Small intestine (tissue), 7 donors: ENCODE measurements around the gene RCAN1. TPM values are rescaled to one million over a fixed set of nuclear protein-coding genes. Genes with fewer than 3 reads are reported as not detected.

Source experiments
- DNase-seq, 2 donors: peaks; one replicate each; pipeline versions ENCODE4 v3.0.0 to v3.0.0-alpha.2; 2013
- FAIRE-seq: peaks from 2 replicates; lab custom pipeline; 2012; peaks lifted over from hg19 to GRCh38; lab: Jason Lieb, UNC
- H3K27ac ChIP-seq, 3 donors: one replicate each; pipeline ENCODE4 v1.5.1; 2013; ENCODE audit warnings: low read length in 2 of 3, mild to moderate bottlenecking in 2 of 3, control low read depth in 1 of 3, inconsistent platforms in 1 of 3, low read depth in 1 of 3, moderate library complexity in 1 of 3
- H3K27me3 ChIP-seq, 3 donors: one replicate each; pipeline ENCODE4 v1.6.1; 2013; ENCODE audit warnings: low read length in 3 of 3, inconsistent platforms in 1 of 3; ENCODE audit not compliant: control insufficient read depth in 3 of 3, insufficient read depth in 3 of 3
- H3K36me3 ChIP-seq, 3 donors: one replicate each; pipeline ENCODE4 v1.6.1; 2013; ENCODE audit warnings: low read length in 3 of 3, inconsistent platforms in 1 of 3, low read depth in 1 of 3, mild to moderate bottlenecking in 1 of 3, moderate library complexity in 1 of 3; ENCODE audit not compliant: control insufficient read depth in 3 of 3, insufficient read depth in 2 of 3
- H3K4me1 ChIP-seq, 3 donors: one replicate each; pipeline ENCODE4 v1.6.1; 2013; ENCODE audit warnings: low read length in 2 of 3, inconsistent platforms in 1 of 3, low read depth in 1 of 3, mild to moderate bottlenecking in 1 of 3, moderate library complexity in 1 of 3; ENCODE audit not compliant: control insufficient read depth in 3 of 3, insufficient read depth in 2 of 3
- H3K4me3 ChIP-seq, 3 donors: one replicate each; pipeline ENCODE4 v1.5.1; 2013; ENCODE audit warnings: low read length in 3 of 3, control low read depth in 1 of 3, inconsistent platforms in 1 of 3, low read depth in 1 of 3, mild to moderate bottlenecking in 1 of 3, moderate library complexity in 1 of 3
- H3K9me3 ChIP-seq, 2 donors: one replicate each; pipeline ENCODE4 v1.6.1; 2013; ENCODE audit warnings: low read depth in 1 of 2, low read length in 1 of 2; ENCODE audit not compliant: control insufficient read depth in 2 of 2, insufficient read depth in 1 of 2
- WGBS, 3 donors: extraction: QIAGEN DNeasy Blood & Tissue Kit; methylation state at CpG; one replicate each; pipeline ENCODE4 v1.1.7; 2013; 5-methylcytosine and 5-hydroxymethylcytosine counted together
- polyA plus RNA-seq, 4 donors: library from polyadenylated mRNA; stranded (reverse) in 3 of 4; unstranded in 1 of 4; fragments of 200-250 nt in 3 of 4; fragments of 120-200 nt in 1 of 4; gene quantifications; one replicate each; pipeline versions ENCODE4 v1.2.1 to v1.2.3, GENCODE V29; 2013
- donor health status: healthy with polysubstance abuse.
- donor health status: control.
- donor health status: control.
- donor health status: Bipolar disorder and iron deficiency.
- donor health status: healthy.

Gene RCAN1
- polyA plus RNA-seq, 4 donors, result 23.6 to 46.8 (median 35.3) TPM

GRCh38 chr21:34632498-34632897 is 17.6 kb upstream of the RCAN1 start:
- H3K9me3 ChIP-seq, result no peaks in the 10 kb centered on the region
- no peak for FAIRE-seq
- WGBS, 3 donors, result 73 to 84% (median 79%) methylated on average over 4 of the region's 4 CpGs

GRCh38 chr21:34630536-34631143 is 15.7 kb upstream of the RCAN1 start:
- Histone ChIP-seq H3K27ac (no peak overlapping the region), H3K4me3 (no peak overlapping the region), H3K36me3 (no peaks in the 10 kb centered on the region), H3K27me3 (peaks cover 0 to 3% (median 0%) of the 10 kb centered on the region in 3 donors), H3K4me1 (no peaks in the 10 kb centered on the region), H3K9me3 (no peaks in the 10 kb centered on the region)
- 7 to 15% (median 10%) methylated on average over 6 of the region's 6 CpGs for WGBS, 3 donors
- peak; percentile 65 to 71 for DNase-seq
- peak; percentile 5 for FAIRE-seq

More at GRCh38 chr21:34632498-34632897, 17.6 kb upstream of the RCAN1 start:
- DNase-seq, result no peak
- Histone ChIP-seq H3K27me3 (peaks cover 0 to 3% (median 0%) of the 10 kb centered on the region in 3 donors), H3K4me3 (no peak overlapping the region), H3K36me3 (no peaks in the 10 kb centered on the region), H3K4me1 (no peaks in the 10 kb centered on the region), H3K27ac (no peak overlapping the region)

GRCh38 chr21:34626131-34626530 is 11.2 kb upstream of the RCAN1 start:
- Histone ChIP-seq H3K36me3 (no peaks in the 10 kb centered on the region), H3K27ac (no peak overlapping the region), H3K27me3 (no peaks in the 10 kb centered on the region), H3K9me3 (no peaks in the 10 kb centered on the region), H3K4me3 (no peak overlapping the region), H3K4me1 (peaks cover 0 to 5% (median 0%) of the 10 kb centered on the region in 3 donors)
- WGBS, 3 donors, result 87 to 94% (median 89%) methylated on average over 8 of the region's 8 CpGs
- DNase-seq (no peak), FAIRE-seq (no peak)

GRCh38 chr21:34625030-34625593 is 10.2 kb upstream of the RCAN1 start:
- no peak for FAIRE-seq
- no peak overlapping the region for H3K27ac ChIP-seq
- H3K4me1 ChIP-seq, result peaks cover 0 to 5% (median 0%) of the 10 kb centered on the region in 3 donors
- DNase-seq, result peak in 1 of 2 donors; percentile 7
- 34 to 60% (median 43%) methylated on average over 6 of the region's 6 CpGs for WGBS, 3 donors
- H3K27me3 ChIP-seq, result no peaks in the 10 kb centered on the region
- no peaks in the 10 kb centered on the region for H3K36me3 ChIP-seq
- no peaks in the 10 kb centered on the region for H3K9me3 ChIP-seq
- no peak overlapping the region for H3K4me3 ChIP-seq

GRCh38 chr21:34623516-34623915 is 8.6 kb upstream of the RCAN1 start:
- peaks cover 0 to 5% (median 0%) of the 10 kb centered on the region in 3 donors for H3K4me1 ChIP-seq
- no peak for DNase-seq

GRCh38 chr21:34621434-34622350 is 6.8 kb upstream of the RCAN1 start:
- no peaks in the 10 kb centered on the region for H3K27me3 ChIP-seq
- no peak overlapping the region for H3K27ac ChIP-seq
- H3K9me3 ChIP-seq, result no peaks in the 10 kb centered on the region
- WGBS, 3 donors, result 61 to 87% (median 72%) methylated on average over 4 of the region's 4 CpGs
- H3K4me3 ChIP-seq, result no peak overlapping the region
- H3K4me1 ChIP-seq, result peaks cover 0 to 5% (median 0%) of the 10 kb centered on the region in 3 donors
- no peak for FAIRE-seq
- peak in 1 of 2 donors; percentile 63 for DNase-seq
- H3K36me3 ChIP-seq, result no peaks in the 10 kb centered on the region

More at GRCh38 chr21:34623516-34623915, 8.6 kb upstream of the RCAN1 start:
- Histone ChIP-seq H3K4me3 (no peak overlapping the region), H3K9me3 (no peaks in the 10 kb centered on the region), H3K27me3 (no peaks in the 10 kb centered on the region), H3K36me3 (no peaks in the 10 kb centered on the region), H3K27ac (no peak overlapping the region)
- no peak for FAIRE-seq
- 78 to 91% (median 86%) methylated on average over 4 of the region's 4 CpGs for WGBS, 3 donors

GRCh38 chr21:34619841-34620665 is 5.1 kb upstream of the RCAN1 start:
- no peak for DNase-seq
- FAIRE-seq, result no peak
- Histone ChIP-seq H3K9me3 (no peaks in the 10 kb centered on the region), H3K4me1 (peaks cover 0 to 5% (median 0%) of the 10 kb centered on the region in 3 donors), H3K27me3 (no peaks in the 10 kb centered on the region), H3K36me3 (no peaks in the 10 kb centered on the region), H3K4me3 (no peak overlapping the region), H3K27ac (no peak overlapping the region)
- 82 to 87% (median 84%) methylated on average over 8 of the region's 8 CpGs for WGBS, 3 donors
